HG03139 (cell line): Measurements from ENCODE around the gene ZNF559.
A peak's percentile ranks its signal among the peaks of the same experiment; 100 is the strongest.
"Not testable (repeated sequence)": the region's sequence is repeated elsewhere in the genome, so short reads cannot be mapped to it uniquely, and the experiment has no call there.

ENCODE experiments used
- ATAC-seq: cut with Tn5 transposase; IDR thresholded peaks from one replicate; pipeline ENCODE4 v1.9.1; 2021; ENCODE audit not compliant: unreplicated experiment

The ZNF559 gene

GRCh38 chr19:9323919-9324583, at the start of gene ZNF559:
TSS of gene ZNF559 (plus strand) at chr19:9324179. CDS start at chr19:9338550, 14,371 bp downstream.
- peak; percentile 94 for ATAC-seq

- ATAC-seq: not testable (repeated sequence)
Observed at GRCh38 chr19:9283485-9283884, 40.5 kb upstream of the ZNF559 start.

GRCh38 chr19:9289231-9289884, 34.6 kb upstream of the ZNF559 start:
- no peak for ATAC-seq

GRCh38 chr19:9295411-9295849, 28.5 kb upstream of the ZNF559 start:
- ATAC-seq: no peak

DNA sequence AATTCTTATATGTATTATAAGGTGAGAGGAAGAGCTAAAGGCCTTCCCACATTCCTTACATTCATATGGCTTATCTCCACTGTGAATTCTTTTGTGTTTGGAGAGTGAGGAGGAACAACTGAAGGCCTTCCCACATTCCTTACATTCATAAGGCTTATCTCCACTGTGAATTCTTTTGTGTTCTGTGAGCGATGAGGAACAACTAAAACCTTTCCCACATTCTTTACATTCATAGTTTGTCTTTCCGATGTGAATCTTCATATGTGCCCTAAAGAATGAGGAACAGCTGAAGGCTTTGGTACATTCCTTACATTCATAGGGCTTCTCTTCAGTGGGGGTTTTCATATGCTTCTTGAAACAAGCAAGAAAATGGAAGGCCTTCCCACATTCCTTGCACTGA, 27.6 kb upstream of the ZNF559 start:
- ATAC-seq: no peak

DNA sequence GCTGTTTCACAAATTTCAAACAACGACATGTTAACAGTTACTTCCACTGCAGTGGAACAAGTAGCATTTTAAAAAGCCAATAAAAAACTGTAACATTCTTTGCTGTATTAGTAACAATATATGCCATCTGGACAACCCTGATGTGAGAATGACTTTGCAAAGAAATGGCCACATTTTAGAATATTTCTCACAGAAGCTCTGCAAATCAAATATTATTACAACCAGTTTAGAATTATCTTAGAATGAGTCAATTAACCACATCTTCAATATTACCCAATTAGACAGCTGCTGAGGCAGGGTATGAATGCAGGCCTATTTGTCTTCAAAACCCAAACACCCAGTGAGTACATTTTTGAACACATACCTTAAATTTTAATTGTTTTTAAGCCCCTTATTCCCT, 17.5 kb upstream of the ZNF559 start:
- no peak for ATAC-seq

GRCh38 chr19:9308091-9308770, 15.7 kb upstream of the ZNF559 start:
- no peak for ATAC-seq

GRCh38 chr19:9309139-9309973, 14.6 kb upstream of the ZNF559 start, which contains the start of gene ZNF699:
TSS of gene ZNF699 (minus strand) at chr19:9309838. CDS start at chr19:9305119, 4,719 bp downstream.
- peak; percentile 89 for ATAC-seq

DNA sequence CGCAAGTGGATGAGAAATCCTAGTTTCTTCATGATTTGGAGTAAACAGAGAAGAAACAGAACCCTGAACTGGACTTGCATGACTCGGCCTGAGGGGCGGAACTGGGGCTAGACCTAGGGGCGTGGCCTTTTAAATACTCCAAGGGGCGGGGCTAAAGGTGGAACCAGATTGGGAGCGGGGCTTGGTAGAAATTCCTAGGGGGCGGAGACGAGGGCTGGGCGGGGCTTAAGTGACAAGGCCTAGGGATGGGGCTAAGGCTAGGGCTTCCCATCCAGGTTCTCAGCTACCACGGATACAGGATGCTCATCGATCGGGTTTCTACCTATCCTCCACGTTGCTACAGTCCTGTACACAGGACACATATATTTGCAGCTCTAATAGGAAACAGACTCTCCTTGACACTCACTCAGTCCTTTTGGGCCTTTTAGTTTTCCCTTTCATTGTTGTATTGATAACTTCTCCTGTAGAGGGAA, 14.0 kb upstream of the ZNF559 start:
- peak; percentile 39 for ATAC-seq

GRCh38 chr19:9313756-9314155, 10.2 kb upstream of the ZNF559 start:
- ATAC-seq: no peak

GRCh38 chr19:9321338-9321737, 2.6 kb upstream of the ZNF559 start:
- no peak for ATAC-seq

DNA sequence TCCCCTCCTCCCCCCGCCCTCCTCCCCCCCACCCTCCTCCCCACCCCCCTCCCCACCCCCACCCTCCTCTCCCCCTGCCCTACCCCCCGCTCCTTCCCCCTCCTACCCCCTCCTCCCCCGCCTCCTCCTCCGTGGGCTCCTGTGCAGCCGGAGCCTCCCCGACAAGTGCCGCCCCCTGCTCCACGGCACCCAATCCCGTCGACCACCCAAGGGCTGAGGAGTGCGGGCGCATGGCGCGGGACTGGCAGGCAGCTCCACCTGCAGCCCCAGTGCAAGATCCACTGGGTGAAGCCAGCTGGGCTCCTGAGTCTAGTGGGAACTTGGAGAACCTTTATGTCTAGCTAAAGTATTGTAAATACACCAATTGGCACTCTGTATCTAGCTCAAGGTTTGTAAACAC, 2.2 kb upstream of the ZNF559 start:
- ATAC-seq: not testable (repeated sequence)

DNA sequence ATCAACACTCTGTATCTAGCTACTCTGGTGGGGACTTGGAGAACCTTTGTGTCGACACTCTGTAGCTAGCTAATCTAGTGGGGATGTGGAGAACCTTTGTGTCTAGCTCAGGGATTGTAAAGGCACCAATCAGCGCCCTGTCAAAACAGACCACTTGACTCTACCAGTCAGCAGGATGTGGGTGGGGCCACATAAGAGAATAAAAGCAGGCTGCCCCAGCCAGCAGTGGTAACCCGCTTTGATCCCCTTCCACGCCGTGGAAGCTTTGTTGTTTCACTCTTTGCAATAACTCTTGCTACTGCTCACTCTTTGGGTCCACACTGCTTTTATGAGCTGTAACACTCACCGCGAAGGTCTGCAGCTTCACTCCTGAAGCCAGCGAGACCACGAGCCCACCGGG, 1.8 kb upstream of the ZNF559 start:
- not testable (repeated sequence) for ATAC-seq

DNA sequence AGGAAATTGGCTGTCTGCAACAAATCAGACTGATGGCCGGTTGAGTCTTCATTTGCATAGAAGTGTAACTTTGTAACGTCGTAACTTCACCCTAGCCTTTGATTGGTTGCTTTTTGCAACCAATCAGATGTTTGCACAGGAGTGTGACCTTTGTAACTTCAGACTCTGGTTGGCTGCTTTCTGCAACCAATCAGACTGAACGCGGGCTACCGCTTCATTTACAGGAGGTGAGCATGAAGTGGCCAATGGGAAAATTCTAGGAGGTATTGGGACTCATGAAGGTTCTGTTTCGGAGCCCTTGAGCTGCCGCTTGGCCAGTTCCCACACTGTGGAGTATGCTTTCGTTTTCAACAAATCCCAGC, 441 bp upstream of the ZNF559 start:
- peak; percentile 26 for ATAC-seq

- no peak for ATAC-seq
Observed at GRCh38 chr19:9324584-9324962, 594 bp downstream of the ZNF559 start.

DNA sequence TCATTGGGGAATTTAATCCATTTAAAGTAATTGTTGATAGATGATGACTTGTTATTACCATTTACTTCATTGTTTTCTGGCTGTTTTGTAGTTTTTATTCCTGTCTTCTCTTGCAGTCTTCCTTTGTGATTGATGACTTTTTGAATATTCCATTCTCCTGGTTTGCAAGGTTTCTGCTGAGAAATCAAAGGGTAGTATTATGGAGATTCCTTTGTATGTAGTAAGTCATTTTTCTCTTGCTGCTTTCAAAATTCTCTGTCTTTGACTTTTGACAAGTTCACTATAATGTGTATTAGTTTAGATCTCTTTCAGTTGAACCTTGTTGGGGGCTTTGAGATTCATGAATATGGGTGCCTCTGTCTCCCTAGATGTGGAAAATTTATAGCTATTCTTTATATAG, 6.0 kb downstream of the ZNF559 start:
- ATAC-seq: no peak

GRCh38 chr19:9342610-9343304, 18.8 kb downstream of the ZNF559 start:
- no peak for ATAC-seq

DNA sequence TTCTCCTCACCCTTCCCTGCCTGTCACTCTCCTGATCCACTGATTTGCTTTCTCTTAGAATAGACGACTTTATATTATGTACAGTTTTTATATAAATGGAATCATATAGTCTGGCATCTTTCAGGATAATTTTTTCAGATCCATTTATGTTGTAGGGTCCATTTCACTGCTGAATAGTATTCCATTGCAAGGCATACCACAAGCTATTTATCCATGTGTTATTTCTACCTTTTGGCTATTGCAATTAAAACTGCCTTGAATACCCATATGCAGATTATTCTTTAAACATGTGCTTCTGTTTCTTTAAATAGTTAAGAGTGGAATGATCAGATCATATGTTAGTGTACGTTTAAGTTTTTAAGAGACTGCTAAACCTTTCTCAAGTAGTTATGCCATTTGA, 21.0 kb downstream of the ZNF559 start:
- ATAC-seq: no peak

DNA sequence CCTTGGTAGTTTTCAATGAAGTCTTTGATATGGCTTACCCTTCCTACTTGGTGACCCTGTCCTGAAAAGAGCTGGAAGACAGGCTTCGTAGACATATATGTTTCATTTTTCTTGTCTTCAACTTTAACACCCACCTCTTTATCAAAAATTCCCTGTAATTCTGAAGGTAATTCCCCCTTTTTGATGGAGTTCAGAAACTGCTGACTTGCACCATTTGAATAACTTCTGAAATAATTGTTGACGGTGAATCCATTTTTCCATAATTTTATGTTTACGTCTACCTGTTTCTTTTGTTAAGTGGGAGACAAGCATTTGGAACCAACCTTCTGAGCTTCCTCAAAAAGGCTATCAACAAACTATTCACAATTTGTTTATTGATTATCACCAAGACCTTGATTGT, 24.3 kb downstream of the ZNF559 start:
- ATAC-seq: no peak

- no peak for ATAC-seq
Observed at GRCh38 chr19:9348671-9349070, 24.7 kb downstream of the ZNF559 start.
